Measurements from ENCODE around the gene SNX11.

- peak; percentile 50 for TF ChIP-seq POLR2A (IDR thresholded peaks at IDR 0.05; ENCODE audit: low read depth, low read length)
- TF ChIP-seq POLR2AphosphoS5 (IDR thresholded peaks at IDR 0.05; ENCODE audit: insufficient read depth, low read depth, low read length) = peak; percentile 76
- no peak for TF ChIP-seq CTCF (IDR thresholded peaks at IDR 0.05; ENCODE audit: extremely low read depth in 1 of 2, insufficient read depth in 1 of 2, low read depth in 1 of 2, low read length in 2 of 2)
- no peak for TF ChIP-seq MAX (IDR thresholded peaks at IDR 0.05; ENCODE audit: insufficient read depth, insufficient read length)
- no peak for TF ChIP-seq MYC (IDR thresholded peaks at IDR 0.05; ENCODE audit: low read depth, low read length)
- no peak for TF ChIP-seq JUN (IDR thresholded peaks at IDR 0.05; ENCODE audit: borderline replicate concordance, insufficient read depth, insufficient read length, low read depth)
- TF ChIP-seq EZH2 (IDR thresholded peaks at IDR 0.05; ENCODE audit: borderline replicate concordance, low read depth, low read length, severe bottlenecking) = no peak
Measured at GRCh38 chr17:48101012-48101720, 6.4 kb upstream of the SNX11 start, which contains the start of gene CBX1.

Data from endothelial cell of umbilical vein (primary cell).